Measurements from ENCODE around the gene DDR2. TPM values are rescaled to one million over a fixed set of nuclear protein-coding genes. Genes with fewer than 3 reads are reported as not detected.

The DDR2 gene
- total RNA-seq, 1 experiment from 2014 or later, result 4.9 TPM

DNA sequence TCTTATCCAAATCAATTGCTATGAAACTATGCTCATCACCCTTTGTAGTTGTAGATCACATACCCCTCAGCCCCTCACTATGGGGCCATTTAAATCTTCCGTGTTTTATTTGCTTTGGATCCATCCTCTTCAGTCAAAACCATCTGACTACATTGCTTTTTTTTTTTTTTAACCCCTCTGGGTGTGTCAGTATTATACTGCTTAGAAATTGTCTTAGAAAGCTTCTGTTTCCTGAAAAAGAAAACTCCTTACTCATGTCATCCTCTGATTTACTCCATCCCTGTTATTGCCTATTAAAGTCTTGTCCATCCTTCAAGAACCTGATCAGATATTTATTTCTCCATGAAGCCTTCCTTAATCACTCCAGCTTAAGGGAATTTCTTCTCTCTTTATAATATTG is 84.3 kb downstream of the DDR2 start:
- Mint-ChIP-seq H3K9me3 (ENCODE audit: unreplicated experiment) (no peaks in the 10 kb centered on the region), H3K4me1 (ENCODE audit: insufficient read depth, unreplicated experiment) (no peaks in the 10 kb centered on the region), H3K36me3 (ENCODE audit: insufficient read depth, unreplicated experiment) (no peaks in the 10 kb centered on the region), H3K27me3 (ENCODE audit: insufficient read depth, unreplicated experiment) (no peaks in the 10 kb centered on the region), H3K4me3 (ENCODE audit: unreplicated experiment) (no peak overlapping the region), H3K27ac (ENCODE audit: low read depth, unreplicated experiment) (no peak overlapping the region)
- POLR2A ChIA-PET, result interaction anchor here (0.6 to 2.0 kb wide), 2 partner anchors 9 to 189 kb away, joined by 3 to 5 read pairs; no protein-coding TSS in a partner anchor
- TF ChIP-seq, protein P1, sequence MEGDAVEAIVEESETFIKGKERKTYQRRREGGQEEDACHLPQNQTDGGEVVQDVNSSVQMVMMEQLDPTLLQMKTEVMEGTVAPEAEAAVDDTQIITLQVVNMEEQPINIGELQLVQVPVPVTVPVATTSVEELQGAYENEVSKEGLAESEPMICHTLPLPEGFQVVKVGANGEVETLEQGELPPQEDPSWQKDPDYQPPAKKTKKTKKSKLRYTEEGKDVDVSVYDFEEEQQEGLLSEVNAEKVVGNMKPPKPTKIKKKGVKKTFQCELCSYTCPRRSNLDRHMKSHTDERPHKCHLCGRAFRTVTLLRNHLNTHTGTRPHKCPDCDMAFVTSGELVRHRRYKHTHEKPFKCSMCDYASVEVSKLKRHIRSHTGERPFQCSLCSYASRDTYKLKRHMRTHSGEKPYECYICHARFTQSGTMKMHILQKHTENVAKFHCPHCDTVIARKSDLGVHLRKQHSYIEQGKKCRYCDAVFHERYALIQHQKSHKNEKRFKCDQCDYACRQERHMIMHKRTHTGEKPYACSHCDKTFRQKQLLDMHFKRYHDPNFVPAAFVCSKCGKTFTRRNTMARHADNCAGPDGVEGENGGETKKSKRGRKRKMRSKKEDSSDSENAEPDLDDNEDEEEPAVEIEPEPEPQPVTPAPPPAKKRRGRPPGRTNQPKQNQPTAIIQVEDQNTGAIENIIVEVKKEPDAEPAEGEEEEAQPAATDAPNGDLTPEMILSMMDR (IDR thresholded peaks at IDR 0.05; ENCODE audit: unreplicated experiment), result no peak
- BruUV-seq (replicated peaks), result no TSS peak
- no peak for DNase-seq (ENCODE audit: unreplicated experiment)
- CTCF ChIA-PET, result interaction anchor here (0.9 kb wide), 1 partner anchor 18 kb away, joined by 3 read pairs; no protein-coding TSS in a partner anchor
- intact Hi-C loops (cut with micrococcal nuclease), result no loop called here

DNA sequence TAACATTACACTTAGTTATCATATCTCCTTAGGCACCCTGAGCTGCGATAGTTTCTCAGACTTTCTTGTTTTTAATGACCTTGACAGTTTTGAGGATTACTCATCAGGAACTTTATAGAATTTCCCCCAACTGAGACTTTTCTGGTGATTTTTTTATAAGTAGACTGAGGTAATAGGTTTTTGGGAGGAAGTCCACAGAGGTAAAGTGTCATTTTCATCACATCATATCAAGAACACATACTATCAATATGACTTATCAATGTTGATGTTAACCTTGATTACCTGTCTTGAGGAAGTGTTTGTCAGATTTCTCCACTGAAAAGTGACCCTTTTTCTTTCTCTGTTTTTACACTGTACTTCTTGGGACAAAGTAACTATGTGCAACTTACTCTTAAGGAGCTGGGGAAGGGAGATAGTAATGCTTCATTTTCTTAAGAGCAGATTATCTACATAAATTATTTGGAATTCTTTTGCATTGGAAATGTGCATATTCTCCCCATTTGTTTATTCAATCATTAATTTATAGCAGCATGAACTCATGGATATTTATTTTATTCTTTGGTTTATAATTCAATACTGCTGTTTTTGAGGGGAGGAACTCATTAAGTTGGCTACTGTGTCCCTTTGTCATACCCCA is 85.4 kb downstream of the DDR2 start:
- Mint-ChIP-seq H3K27me3 (ENCODE audit: insufficient read depth, unreplicated experiment) (no peaks in the 10 kb centered on the region), H3K27ac (ENCODE audit: low read depth, unreplicated experiment) (no peak overlapping the region), H3K4me1 (ENCODE audit: insufficient read depth, unreplicated experiment) (no peaks in the 10 kb centered on the region), H3K36me3 (ENCODE audit: insufficient read depth, unreplicated experiment) (no peaks in the 10 kb centered on the region), H3K9me3 (ENCODE audit: unreplicated experiment) (no peaks in the 10 kb centered on the region), H3K4me3 (ENCODE audit: unreplicated experiment) (no peak overlapping the region)
- TF ChIP-seq, protein P1 (IDR thresholded peaks at IDR 0.05; ENCODE audit: unreplicated experiment), result no peak
- POLR2A ChIA-PET, result interaction anchor here (2.0 kb wide), 1 partner anchor 10 kb away, joined by 5 read pairs; no protein-coding TSS in a partner anchor
- CTCF ChIA-PET, result interaction anchor here (1.1 to 1.2 kb wide), 2 partner anchors 82 to 104 kb away, joined by 4 to 5 read pairs; no protein-coding TSS in a partner anchor
- DNase-seq (ENCODE audit: unreplicated experiment), result no peak
- no TSS peak for BruUV-seq (replicated peaks)
- intact Hi-C loops (cut with micrococcal nuclease), result no loop called here

DNA sequence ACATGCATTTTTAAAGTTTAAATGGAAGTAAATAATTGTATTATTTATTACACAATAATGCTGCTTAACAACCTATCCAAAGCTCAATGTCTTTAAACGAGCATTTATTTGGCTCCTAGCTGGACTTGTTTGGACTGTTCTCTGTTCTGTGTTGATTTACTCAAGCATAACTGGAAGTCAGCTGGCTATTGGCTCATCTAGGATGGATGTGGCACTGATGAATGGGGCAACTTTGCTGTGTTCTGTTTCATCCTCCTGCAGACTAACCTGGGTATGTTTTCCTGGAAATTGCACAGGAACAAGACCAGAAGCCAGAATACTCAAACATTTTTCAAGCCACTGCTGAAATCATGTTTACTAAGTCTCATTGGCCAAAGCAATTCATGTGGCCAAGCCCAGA is 87.4 kb downstream of the DDR2 start:
- TF ChIP-seq, protein P1 (IDR thresholded peaks at IDR 0.05; ENCODE audit: unreplicated experiment), result no peak
- CTCF ChIA-PET, result interaction anchor here (1.1 to 1.6 kb wide), 2 partner anchors 19 to 105 kb away, joined by 4 to 5 read pairs; no protein-coding TSS in a partner anchor
- Mint-ChIP-seq H3K9me3 (ENCODE audit: unreplicated experiment) (no peaks in the 10 kb centered on the region), H3K4me3 (ENCODE audit: unreplicated experiment) (no peak overlapping the region), H3K4me1 (ENCODE audit: insufficient read depth, unreplicated experiment) (no peaks in the 10 kb centered on the region), H3K36me3 (ENCODE audit: insufficient read depth, unreplicated experiment) (no peaks in the 10 kb centered on the region), H3K27me3 (ENCODE audit: insufficient read depth, unreplicated experiment) (no peaks in the 10 kb centered on the region), H3K27ac (ENCODE audit: low read depth, unreplicated experiment) (no peak overlapping the region)
- POLR2A ChIA-PET, result no interaction called here
- BruUV-seq (replicated peaks), result no TSS peak
- intact Hi-C loops (cut with micrococcal nuclease), result no loop called here
- no peak for DNase-seq (ENCODE audit: unreplicated experiment)

GRCh38 chr1:162720996-162721395 is 88.7 kb downstream of the DDR2 start:
- no peaks in the 10 kb centered on the region for H3K9me3 Mint-ChIP-seq (ENCODE audit: unreplicated experiment)
- no peaks in the 10 kb centered on the region for H3K36me3 Mint-ChIP-seq (ENCODE audit: insufficient read depth, unreplicated experiment)
- TF ChIP-seq, protein P1 (IDR thresholded peaks at IDR 0.05; ENCODE audit: unreplicated experiment), result no peak
- no peaks in the 10 kb centered on the region for H3K4me1 Mint-ChIP-seq (ENCODE audit: insufficient read depth, unreplicated experiment)
- DNase-seq (ENCODE audit: unreplicated experiment), result no peak
- no TSS peak for BruUV-seq (replicated peaks)
- H3K27me3 Mint-ChIP-seq (ENCODE audit: insufficient read depth, unreplicated experiment), result no peaks in the 10 kb centered on the region
- CTCF ChIA-PET, result interaction anchor here (0.8 kb wide), 1 partner anchor 50 kb away, joined by 3 read pairs; no protein-coding TSS in a partner anchor
- H3K4me3 Mint-ChIP-seq (ENCODE audit: unreplicated experiment), result no peak overlapping the region
- intact Hi-C loops (cut with micrococcal nuclease), result no loop called here
- H3K27ac Mint-ChIP-seq (ENCODE audit: low read depth, unreplicated experiment), result no peak overlapping the region
- POLR2A ChIA-PET, result no interaction called here
